Smooth muscle cell (in vitro differentiated cells): ENCODE data around the gene GLMN. TPM values are rescaled to one million over a fixed set of nuclear protein-coding genes. Genes with fewer than 3 reads are reported as not detected.

Source experiments
- DNase-seq: peaks from one replicate; lab custom pipeline; 2025; ENCODE audit not compliant: unreplicated experiment; lab: John Stamatoyannopoulos, UW
- H2AFZ ChIP-seq: fragments of 200-600 bp; sonication (generic); 2 replicates; pipeline ENCODE4 v1.6.0; 2016; ENCODE audit warnings: antibody characterized with exemption, low read depth, mild to moderate bottlenecking
- H3F3A ChIP-seq: fragments of 200-600 bp; sonication (generic); 2 replicates; pipeline ENCODE4 v1.6.0; 2017; ENCODE audit warnings: antibody characterized with exemption, low read depth
- H3K27ac ChIP-seq: fragments of 200-600 bp; sonication (generic); 2 replicates; pipeline ENCODE4 v1.5.1; 2016; ENCODE audit warnings: low read depth, mild to moderate bottlenecking
- H3K27me3 ChIP-seq: fragments of 200-600 bp; sonication (generic); 2 replicates; pipeline ENCODE4 v1.6.1; 2016; ENCODE audit warnings: low read depth, mild to moderate bottlenecking
- H3K36me3 ChIP-seq: fragments of 200-600 bp; sonication (generic); 2 replicates; pipeline ENCODE4 v1.5.1; 2016; ENCODE audit warnings: low read depth
- H3K4me1 ChIP-seq: fragments of 200-600 bp; sonication (generic); 2 replicates; pipeline ENCODE4 v1.5.1; 2016; ENCODE audit warnings: low read depth
- H3K4me2 ChIP-seq: fragments of 200-600 bp; sonication (generic); 2 replicates; pipeline ENCODE4 v1.6.0; 2016; ENCODE audit warnings: mild to moderate bottlenecking
- H3K4me3 ChIP-seq: fragments of 200-600 bp; sonication (generic); 2 replicates; pipeline ENCODE4 v1.5.1; 2016; ENCODE audit warnings: mild to moderate bottlenecking
- H3K79me2 ChIP-seq: fragments of 200-600 bp; sonication (generic); 2 replicates; pipeline ENCODE4 v1.6.0; 2016; ENCODE audit warnings: low read depth, mild to moderate bottlenecking
- H3K9ac ChIP-seq: fragments of 200-600 bp; sonication (generic); 2 replicates; pipeline ENCODE4 v1.6.0; 2016; ENCODE audit warnings: low read depth
- H3K9me3 ChIP-seq: fragments of 200-600 bp; sonication (generic); replicated peaks from 2 replicates; pipeline ENCODE4 v1.5.1; 2016; ENCODE audit warnings: low read depth
- H4K20me1 ChIP-seq: fragments of 200-600 bp; sonication (generic); 2 replicates; pipeline ENCODE4 v1.6.0; 2016; ENCODE audit warnings: low read depth
- CTCF ChIP-seq: fragments of 200-600 bp; sonication (generic); IDR thresholded peaks from 2 replicates; pipeline ENCODE4 v1.5.1; 2017; ENCODE audit warnings: borderline replicate concordance, mild to moderate bottlenecking, antibody characterized with exemption; ENCODE audit not compliant: insufficient read depth, poor library complexity, severe bottlenecking
- WGBS: methylation state at CpG from one replicate; pipeline ENCODE4 v1.1.7; 2016; ENCODE audit warnings: low lambda C conversion rate; 5-methylcytosine and 5-hydroxymethylcytosine counted together
- polyA plus RNA-seq: library from polyadenylated mRNA; unstranded; fragments of >200 nt; fragmentation: Nextera tagmentation; extraction: Ambion mirVana; gene quantifications from 2 replicates; pipeline ENCODE4 v1.2.1, GENCODE V29; 2016
- total RNA-seq: library from RNA; depleted of rRNA; stranded (reverse); fragments of >200 nt; gene quantifications from 2 replicates; pipeline ENCODE4 v1.2.3, GENCODE V29; 2014

GLMN gene
- total and polyA plus RNA-seq, 2 experiments from 2014 or later = 10.8 to 14.6 TPM

GRCh38 chr1:92327794-92328193, 29.0 kb upstream of the GLMN start:
- Histone ChIP-seq H3K4me3 (no peak overlapping the region), H3K79me2 (no peaks in the 10 kb centered on the region), H2AFZ (no peak overlapping the region), H3K9me3 (peaks cover 12% of the 10 kb centered on the region), H3K36me3 (peaks cover 50% of the 10 kb centered on the region), H3K27ac (no peak overlapping the region), H4K20me1 (peaks cover 3% of the 10 kb centered on the region), H3K27me3 (no peaks in the 10 kb centered on the region), H3K9ac (no peak overlapping the region), H3K4me1 (no peaks in the 10 kb centered on the region), H3F3A (no peaks in the 10 kb centered on the region), H3K4me2 (no peak overlapping the region)
- WGBS = 98% methylated on average over 4 of the region's 4 CpGs
- TF ChIP-seq CTCF = no peak
- no peak for DNase-seq

GRCh38 chr1:92326681-92327080, 27.9 kb upstream of the GLMN start:
- no peaks in the 10 kb centered on the region for H3K27me3 ChIP-seq
- no peak overlapping the region for H3K4me3 ChIP-seq
- H3K9ac ChIP-seq = no peak overlapping the region
- TF ChIP-seq CTCF = no peak
- H3K4me2 ChIP-seq = no peak overlapping the region
- H3K4me1 ChIP-seq = no peaks in the 10 kb centered on the region
- DNase-seq = no peak
- 96% methylated on average over 1 of the region's 1 CpG for WGBS
- H2AFZ ChIP-seq = no peak overlapping the region
- H3K9me3 ChIP-seq = peaks cover 12% of the 10 kb centered on the region
- H3K79me2 ChIP-seq = no peaks in the 10 kb centered on the region
- H3F3A ChIP-seq = no peaks in the 10 kb centered on the region
- peaks cover 50% of the 10 kb centered on the region for H3K36me3 ChIP-seq
- H3K27ac ChIP-seq = no peak overlapping the region
- H4K20me1 ChIP-seq = peaks cover 2% of the 10 kb centered on the region

GRCh38 chr1:92324784-92325183, 26.0 kb upstream of the GLMN start:
- no peak for TF ChIP-seq CTCF
- Histone ChIP-seq H3K9me3 (peaks cover 12% of the 10 kb centered on the region), H2AFZ (no peak overlapping the region), H4K20me1 (no peaks in the 10 kb centered on the region), H3K4me1 (no peaks in the 10 kb centered on the region), H3K4me3 (no peak overlapping the region), H3K27me3 (no peaks in the 10 kb centered on the region), H3K79me2 (no peaks in the 10 kb centered on the region), H3K4me2 (no peak overlapping the region), H3F3A (no peaks in the 10 kb centered on the region), H3K27ac (no peak overlapping the region), H3K36me3 (peaks cover 50% of the 10 kb centered on the region), H3K9ac (no peak overlapping the region)
- DNase-seq = no peak
